ENCODE results near the gene TPCN1.

Gene TPCN1

DNA sequence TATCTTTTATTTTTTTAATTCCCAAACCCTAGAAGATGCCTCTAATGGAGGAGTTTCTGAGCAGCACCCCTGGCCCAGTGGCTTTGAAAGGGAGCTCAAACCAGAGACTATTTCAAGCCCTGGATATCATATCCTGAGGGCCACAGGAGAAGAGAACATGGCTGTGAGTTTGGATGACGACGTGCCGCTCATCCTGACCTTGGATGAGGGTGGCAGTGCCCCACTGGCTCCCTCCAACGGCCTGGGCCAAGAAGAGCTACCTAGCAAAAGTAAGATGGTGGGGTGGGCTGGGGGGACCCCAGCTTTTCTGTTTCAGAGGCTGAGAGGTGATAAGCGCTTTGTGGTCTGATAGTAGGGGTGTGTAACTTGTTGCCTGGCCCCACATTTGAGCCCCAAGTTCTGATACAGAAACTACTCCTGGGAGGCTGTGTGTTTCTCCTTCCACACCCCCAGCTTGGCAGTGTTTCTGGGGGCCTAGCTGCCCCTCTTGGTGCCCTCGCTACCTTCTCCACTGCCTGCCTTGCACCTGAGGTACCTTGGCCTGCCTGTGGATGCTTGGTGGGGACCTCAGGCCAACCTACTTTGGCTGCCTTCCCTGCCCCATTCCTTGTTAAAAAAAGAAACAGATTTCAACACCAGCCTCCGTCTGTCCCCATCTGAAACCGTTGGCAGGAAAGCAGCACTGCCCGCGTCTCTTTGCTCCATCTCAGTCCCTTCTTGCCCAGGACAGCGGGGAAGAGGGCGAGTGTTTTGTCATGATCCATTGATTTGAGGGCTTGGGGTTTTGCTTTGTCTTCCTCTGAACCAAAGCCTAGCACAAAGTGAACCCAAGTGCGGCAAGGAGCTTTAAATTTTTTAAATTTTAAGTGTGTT lies 5.7 kb downstream of the TPCN1 start:
- DNase-seq (ENCODE audit: low read depth): no peak

DNA sequence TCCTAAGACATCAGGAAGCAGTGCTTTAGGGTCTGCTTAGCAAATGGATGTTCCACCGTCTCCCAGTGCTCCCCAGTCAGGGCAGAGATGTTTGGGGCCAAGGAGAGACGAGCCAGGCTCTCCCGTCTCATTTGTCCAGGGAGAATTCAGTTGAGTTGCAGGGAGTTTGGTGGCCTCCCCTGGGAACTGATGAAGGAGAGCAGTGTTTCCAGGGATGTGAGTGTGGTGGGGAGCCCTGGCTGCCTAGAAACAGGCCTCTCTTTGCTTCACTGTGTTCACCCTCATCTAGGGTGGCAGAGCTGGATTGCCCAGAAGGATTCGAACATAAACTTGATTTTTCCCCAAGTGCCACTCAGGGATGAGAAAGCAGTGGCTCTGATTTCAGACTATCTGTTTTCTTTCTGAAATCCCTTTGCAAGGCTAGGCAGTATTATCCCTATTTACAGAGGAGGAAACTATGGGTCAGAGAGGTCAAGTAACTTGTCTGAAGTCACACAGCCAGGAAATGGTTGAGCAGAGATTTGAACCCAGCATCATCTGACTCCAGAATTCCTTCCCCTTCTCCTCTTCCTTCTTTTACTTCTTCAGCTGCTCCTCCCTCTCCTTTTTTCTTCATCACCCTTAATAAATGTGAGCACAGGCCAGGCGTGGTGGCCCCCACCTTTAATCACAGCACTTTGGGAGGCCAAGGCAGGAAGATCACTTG lies 6.6 kb downstream of the TPCN1 start:
- DNase-seq (ENCODE audit: low read depth): no peak

GRCh38 chr12:113228394-113229028 lies 7.2 kb downstream of the TPCN1 start:
- DNase-seq (ENCODE audit: low read depth): peak; percentile 49

GRCh38 chr12:113230315-113231234 lies 9.3 kb downstream of the TPCN1 start:
- DNase-seq (ENCODE audit: low read depth): peak; percentile 63

DNA sequence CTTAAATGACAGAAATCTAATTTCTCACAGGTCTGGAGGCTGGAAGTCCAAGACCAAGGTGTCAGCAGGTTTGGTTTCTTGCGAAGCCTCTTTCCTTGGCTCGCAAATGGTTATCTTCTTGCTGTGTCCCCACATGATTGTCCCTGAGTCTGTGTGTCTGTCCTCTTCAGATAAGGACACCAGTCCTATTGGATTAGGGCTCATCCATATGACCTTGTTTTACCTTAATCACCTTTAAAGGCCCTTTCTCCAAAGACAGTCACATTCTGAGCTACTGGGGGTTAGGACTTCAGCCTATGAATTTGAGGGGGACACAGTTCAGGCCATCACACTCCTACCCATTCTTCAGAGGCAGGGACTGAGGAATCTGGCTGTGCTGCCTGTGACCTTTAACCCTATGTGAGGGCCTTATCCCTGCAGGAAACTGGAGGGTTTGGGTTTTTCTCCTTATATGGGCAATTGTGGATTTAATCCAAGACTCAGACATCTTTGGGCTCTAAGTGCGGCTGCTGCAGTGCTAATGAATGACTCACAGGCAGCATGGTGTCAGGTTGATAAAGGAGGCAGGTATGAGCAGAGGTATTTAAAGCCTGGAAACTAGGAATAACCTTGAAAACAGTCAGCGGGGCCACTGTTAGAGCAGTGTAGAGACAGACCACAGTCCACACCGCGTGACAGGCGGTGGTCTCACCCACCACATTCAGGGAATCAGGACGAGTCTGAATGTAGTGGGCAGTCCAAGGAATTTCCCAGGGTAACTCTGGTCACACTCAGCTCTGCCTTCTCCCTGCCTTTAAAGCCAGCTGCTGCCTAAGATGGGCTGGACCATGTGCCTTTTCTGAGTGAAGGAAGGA lies 10.2 kb downstream of the TPCN1 start:
- DNase-seq (ENCODE audit: low read depth): peak; percentile 85

- DNase-seq (ENCODE audit: low read depth): no peak
Observed at GRCh38 chr12:113232089-113232839, 11.0 kb downstream of the TPCN1 start.

DNA sequence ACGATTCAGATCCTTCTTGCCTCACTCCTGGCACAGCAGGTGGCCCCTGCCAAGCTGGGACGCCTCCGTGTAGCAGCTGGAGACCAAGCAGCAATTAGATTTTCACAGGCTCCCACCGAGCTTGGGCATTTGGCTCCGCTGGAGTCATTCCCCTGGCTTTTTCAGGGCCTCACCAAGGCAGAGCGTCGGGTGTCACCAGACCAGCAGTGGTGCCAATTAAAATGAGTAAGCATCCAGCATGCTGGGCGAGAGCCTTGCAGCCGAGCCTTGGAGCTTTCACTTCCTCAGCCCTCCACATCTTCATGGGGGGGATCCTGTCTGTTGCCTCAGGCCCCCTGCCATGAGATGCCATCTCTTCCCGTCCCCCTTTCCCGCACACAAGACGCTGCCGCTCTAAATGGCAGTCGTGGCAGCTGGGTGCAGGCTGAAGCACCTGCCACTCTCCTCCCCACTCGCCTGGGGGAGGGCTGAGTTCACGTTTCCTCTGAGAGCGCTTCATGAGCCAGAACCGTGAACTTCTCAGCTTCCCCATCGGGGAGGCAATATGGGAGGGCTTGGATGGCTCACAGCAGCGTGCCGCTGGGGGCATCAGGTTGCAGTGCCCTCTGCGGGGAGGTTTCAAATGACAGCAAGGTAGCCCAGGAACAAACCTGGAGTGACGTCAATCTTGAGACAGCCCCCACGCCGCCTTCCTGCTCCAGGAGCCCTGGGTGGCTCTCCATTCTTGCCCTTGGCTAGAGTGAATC lies 11.7 kb downstream of the TPCN1 start:
- peak; percentile 46 for DNase-seq (ENCODE audit: low read depth)

DNA sequence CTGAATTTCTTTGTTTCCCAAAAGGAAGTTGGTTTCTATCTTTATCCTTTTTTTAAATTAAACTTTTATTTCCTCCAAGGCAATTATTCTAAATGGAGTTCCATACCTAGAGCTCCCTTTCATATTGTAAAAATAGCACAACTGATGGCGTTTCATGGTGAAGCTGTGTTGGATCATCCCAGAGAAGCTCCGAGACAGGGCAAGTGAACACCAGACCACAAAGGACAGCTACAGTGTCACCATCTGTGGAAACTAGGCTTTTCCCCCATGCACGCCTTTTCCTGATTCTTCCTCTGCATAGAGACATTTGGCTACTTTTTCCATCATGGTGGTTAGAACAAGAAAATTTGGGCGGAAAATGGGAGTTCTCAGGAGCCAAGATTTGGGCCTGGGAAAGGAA lies 12.7 kb downstream of the TPCN1 start:
- DNase-seq (ENCODE audit: low read depth): no peak

- no peak for DNase-seq (ENCODE audit: low read depth)
Observed at GRCh38 chr12:113234483-113234882, 13.2 kb downstream of the TPCN1 start.

DNA sequence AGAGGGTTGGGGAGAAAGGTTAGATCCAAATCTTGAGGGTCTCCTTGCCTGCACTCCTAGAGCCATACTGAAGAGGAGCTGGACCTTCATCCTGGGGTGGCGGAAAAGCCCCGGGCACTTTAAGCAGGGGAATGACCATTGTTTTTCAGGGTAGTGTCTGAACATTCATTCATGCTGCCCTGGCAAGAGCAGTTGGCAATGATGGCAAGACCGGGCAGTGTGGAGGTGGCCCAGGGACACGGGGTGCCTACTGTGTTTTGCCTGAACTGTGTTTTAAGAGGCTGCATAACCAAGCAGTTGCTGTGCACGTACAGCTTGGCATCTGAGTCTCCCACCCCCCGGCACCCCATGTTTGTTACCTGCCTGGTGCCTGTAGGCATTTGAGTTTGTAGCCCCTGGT lies 14.7 kb downstream of the TPCN1 start:
- no peak for DNase-seq (ENCODE audit: low read depth)

GRCh38 chr12:113236539-113237399 lies 15.5 kb downstream of the TPCN1 start:
- no peak for DNase-seq (ENCODE audit: low read depth)

DNA sequence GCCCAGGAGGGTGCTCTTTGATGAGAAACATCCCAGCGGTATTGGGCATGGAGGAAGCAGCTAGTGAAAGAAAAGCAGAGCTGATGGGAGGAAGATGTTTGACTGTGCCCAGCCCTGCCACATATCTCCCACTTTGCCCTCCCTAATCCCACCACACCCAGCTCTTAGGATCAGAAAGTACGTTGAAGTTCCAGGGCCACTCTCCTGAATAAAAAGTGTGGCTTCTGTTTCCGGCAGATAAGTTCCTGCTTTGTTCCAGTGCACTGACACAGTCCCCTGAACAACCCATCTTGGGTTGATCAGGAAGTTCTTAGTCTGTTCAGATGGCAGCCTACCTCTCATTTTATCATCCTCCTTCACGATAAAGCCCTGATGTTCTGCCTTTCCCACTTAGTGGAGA lies 16.5 kb downstream of the TPCN1 start:
- DNase-seq (ENCODE audit: low read depth): no peak

GRCh38 chr12:113238309-113238708 lies 17.0 kb downstream of the TPCN1 start:
- DNase-seq (ENCODE audit: low read depth): no peak

DNA sequence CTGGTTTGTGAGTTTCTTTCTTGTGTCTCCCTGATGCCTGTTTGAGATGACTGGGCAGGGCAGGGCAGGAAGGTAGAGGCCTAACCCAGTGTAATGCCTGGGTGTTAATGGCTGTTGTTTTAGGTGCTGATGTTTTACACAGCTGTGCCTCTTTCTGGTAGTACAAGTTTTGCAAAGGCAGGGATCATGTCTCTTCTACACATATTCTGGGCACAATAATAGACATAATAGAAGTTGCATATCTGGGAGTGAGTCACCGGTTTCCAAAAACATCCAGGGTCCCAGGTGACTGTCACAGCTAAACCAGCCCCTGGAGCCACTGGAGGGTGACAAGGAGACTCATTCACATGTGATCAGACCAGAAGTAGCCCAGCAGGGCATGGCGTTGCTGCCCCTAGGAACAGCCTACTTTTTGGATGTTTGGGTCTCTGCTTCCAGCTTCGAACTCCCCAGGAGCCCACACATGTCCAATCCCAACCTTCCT lies 18.1 kb downstream of the TPCN1 start:
- DNase-seq (ENCODE audit: low read depth): no peak

DNA sequence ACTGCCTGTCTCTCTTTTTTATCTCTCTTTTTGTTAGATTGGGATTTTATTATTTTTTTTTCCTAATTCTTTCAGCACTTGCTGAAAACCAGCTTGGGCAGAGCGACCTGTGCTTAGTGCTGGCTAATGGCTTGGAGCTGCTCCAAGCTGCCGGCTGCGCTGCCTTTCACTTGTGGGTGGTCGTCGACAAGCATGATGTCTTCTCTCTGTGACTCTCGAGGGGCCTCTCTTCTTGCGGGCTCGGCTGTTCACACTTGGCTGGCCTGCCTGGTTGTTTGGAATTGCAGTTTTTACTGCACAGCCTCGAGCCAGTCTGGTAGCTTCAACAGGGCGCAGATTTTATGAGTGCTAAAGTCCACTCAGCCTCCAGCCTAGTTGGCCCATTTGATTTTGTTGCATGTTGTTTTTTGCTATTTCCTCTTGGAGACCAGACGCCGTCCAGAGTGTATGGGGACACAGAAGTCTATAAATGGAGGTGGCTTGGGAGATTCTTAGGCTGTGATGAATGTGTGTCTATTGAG lies 18.6 kb downstream of the TPCN1 start:
- DNase-seq (ENCODE audit: low read depth): no peak

DNA sequence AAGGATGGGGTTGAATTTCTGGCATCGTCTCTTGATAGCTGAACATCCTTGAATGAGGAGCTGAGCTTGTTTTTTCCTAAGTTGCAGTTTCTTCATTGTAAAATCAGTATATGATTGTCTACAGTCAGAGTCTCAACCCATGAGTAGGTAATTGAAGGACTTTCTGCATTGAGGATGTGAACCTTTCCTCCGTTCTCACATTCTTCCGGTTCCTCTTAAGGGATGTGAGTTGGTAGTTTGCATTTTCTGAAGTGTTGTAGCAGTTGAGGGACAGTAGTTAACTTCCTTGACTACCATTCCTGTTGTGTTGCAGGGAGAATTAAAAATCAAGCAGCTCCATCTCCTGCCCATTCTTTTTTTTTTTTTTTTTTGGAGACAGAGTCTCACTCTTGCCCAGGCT lies 19.1 kb downstream of the TPCN1 start:
- no peak for DNase-seq (ENCODE audit: low read depth)

GRCh38 chr12:113241191-113242025 lies 20.1 kb downstream of the TPCN1 start:
- peak; percentile 95 for DNase-seq (ENCODE audit: low read depth)

Measured in iris pigment epithelial cell (primary cell).